ENCODE results near the gene DCAF5.
"Not testable (repeated sequence)": the region's sequence is repeated elsewhere in the genome, so short reads cannot be mapped to it uniquely, and the experiment has no call there.

The DCAF5 gene

GRCh38 chr14:69181491-69181890 is 28.6 kb upstream of the DCAF5 start:
- TF ChIP-seq CTCF (IDR thresholded peaks at IDR 0.05; ENCODE audit: low read depth, low read length) = no peak
- in situ Hi-C loops (cut with HindIII; ENCODE audit: low sequenced_read_pairs) = no loop called here
- DNase-seq (ENCODE audit: low read depth, low spot score) = no peak
- H3K4me3 ChIP-seq (ENCODE audit: low read depth, low read length) = no peak overlapping the region

- DNase-seq (ENCODE audit: low read depth, low spot score) = no peak
- in situ Hi-C loops (cut with HindIII; ENCODE audit: low sequenced_read_pairs) = no loop called here
- TF ChIP-seq CTCF (IDR thresholded peaks at IDR 0.05; ENCODE audit: low read depth, low read length) = no peak
- H3K4me3 ChIP-seq (ENCODE audit: low read depth, low read length) = no peak overlapping the region
Measured at GRCh38 chr14:69175130-69175529, 22.2 kb upstream of the DCAF5 start.

- in situ Hi-C loops (cut with HindIII; ENCODE audit: low sequenced_read_pairs) = no loop called here
- no peak for TF ChIP-seq CTCF (IDR thresholded peaks at IDR 0.05; ENCODE audit: low read depth, low read length)
- DNase-seq (ENCODE audit: low read depth, low spot score) = no peak
- H3K4me3 ChIP-seq (ENCODE audit: low read depth, low read length) = no peak overlapping the region
Measured at GRCh38 chr14:69171569-69171968, 18.6 kb upstream of the DCAF5 start.

- H3K4me3 ChIP-seq (ENCODE audit: low read depth, low read length) = no peak overlapping the region
- TF ChIP-seq CTCF (IDR thresholded peaks at IDR 0.05; ENCODE audit: low read depth, low read length) = no peak
- in situ Hi-C loops (cut with HindIII; ENCODE audit: low sequenced_read_pairs) = no loop called here
- DNase-seq (ENCODE audit: low read depth, low spot score) = no peak
Measured at GRCh38 chr14:69170839-69171238, 17.9 kb upstream of the DCAF5 start.

- H3K4me3 ChIP-seq (ENCODE audit: low read depth, low read length); in situ Hi-C loops (cut with HindIII; ENCODE audit: low sequenced_read_pairs); DNase-seq (ENCODE audit: low read depth, low spot score): not testable (repeated sequence)
Measured at GRCh38 chr14:69165787-69166186, 12.9 kb upstream of the DCAF5 start.

- H3K4me3 ChIP-seq (ENCODE audit: low read depth, low read length) = no peak overlapping the region
- no peak for TF ChIP-seq CTCF (IDR thresholded peaks at IDR 0.05; ENCODE audit: low read depth, low read length)
- in situ Hi-C loops (cut with HindIII; ENCODE audit: low sequenced_read_pairs) = no loop called here
- no peak for DNase-seq (ENCODE audit: low read depth, low spot score)
Measured at GRCh38 chr14:69161590-69161989, 8.7 kb upstream of the DCAF5 start.

- no peak for DNase-seq (ENCODE audit: low read depth, low spot score)
- TF ChIP-seq CTCF (IDR thresholded peaks at IDR 0.05; ENCODE audit: low read depth, low read length) = no peak
- in situ Hi-C loops (cut with HindIII; ENCODE audit: low sequenced_read_pairs) = no loop called here
- no peak overlapping the region for H3K4me3 ChIP-seq (ENCODE audit: low read depth, low read length)
Measured at GRCh38 chr14:69156224-69156623, 3.3 kb upstream of the DCAF5 start.
